IPS-18a (cell line): ENCODE measurements around the gene GRK6.

Source experiments
- H3K27ac ChIP-seq: one replicate; pipeline ENCODE4 v1.5.1; 2013; ENCODE audit warnings: low read length
- H3K27me3 ChIP-seq: one replicate; pipeline ENCODE4 v1.6.1; 2013; ENCODE audit warnings: mild to moderate bottlenecking, low read length; ENCODE audit not compliant: control insufficient read depth, insufficient read depth
- H3K36me3 ChIP-seq: one replicate; pipeline ENCODE4 v1.6.1; 2013; ENCODE audit warnings: low read depth, low read length; ENCODE audit not compliant: control insufficient read depth
- H3K4me1 ChIP-seq: one replicate; pipeline ENCODE4 v1.6.1; 2013; ENCODE audit warnings: low read depth, low read length; ENCODE audit not compliant: control insufficient read depth
- H3K4me3 ChIP-seq: one replicate; pipeline ENCODE4 v1.5.1; 2013; ENCODE audit warnings: low read length
- H3K9ac ChIP-seq: one replicate; pipeline ENCODE4 v1.6.1; 2013; ENCODE audit warnings: mild to moderate bottlenecking, low read length, moderate library complexity
- H3K9me3 ChIP-seq: one replicate; pipeline ENCODE4 v1.6.1; 2013; ENCODE audit warnings: low read depth, low read length; ENCODE audit not compliant: control insufficient read depth

GRK6 gene

DNA sequence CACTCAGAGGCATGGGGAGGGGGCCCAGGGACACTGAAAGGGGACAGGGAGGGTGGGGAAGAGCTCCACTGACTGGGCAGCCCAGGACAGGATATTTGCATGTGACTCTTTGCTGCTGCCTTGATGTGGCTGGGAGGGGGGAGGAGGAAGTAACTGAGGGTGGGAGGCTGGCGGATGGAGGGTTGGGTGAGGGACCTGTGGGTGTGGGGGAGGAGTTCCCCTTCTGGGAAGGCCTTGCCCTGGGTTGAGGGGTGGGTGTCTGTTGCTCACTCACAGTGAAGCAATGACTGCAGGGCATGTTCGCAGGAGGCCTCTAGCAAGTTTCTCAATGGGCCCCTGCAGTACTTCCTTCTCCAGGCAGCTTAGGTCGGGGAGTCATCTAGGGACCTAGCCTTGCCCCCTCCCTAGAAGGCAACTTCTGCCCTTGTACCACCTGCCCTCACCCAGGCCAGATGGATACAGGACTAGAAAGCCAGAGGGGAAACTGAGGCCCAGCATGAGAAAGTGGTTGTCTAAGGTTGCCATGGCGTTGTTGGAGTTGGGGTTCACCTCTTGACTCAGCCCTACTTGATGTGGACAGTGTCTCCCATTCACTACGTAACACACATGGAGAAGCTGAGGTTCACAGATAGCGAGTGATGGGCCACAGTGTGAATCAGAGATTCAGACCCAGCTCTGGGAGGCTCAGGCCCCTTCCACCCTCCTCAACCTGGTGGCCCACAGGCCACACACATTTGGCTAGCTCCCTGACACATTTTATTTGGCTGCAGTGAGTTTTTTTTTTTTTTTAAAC lies 3.0 kb downstream of the GRK6 start:
- Histone ChIP-seq H3K36me3 (peaks cover 21% of the 10 kb centered on the region), H3K27ac (no peak overlapping the region), H3K4me3 (no peak overlapping the region), H3K9me3 (no peaks in the 10 kb centered on the region), H3K9ac (no peak overlapping the region), H3K4me1 (peaks cover 12% of the 10 kb centered on the region), H3K27me3 (no peaks in the 10 kb centered on the region)

DNA sequence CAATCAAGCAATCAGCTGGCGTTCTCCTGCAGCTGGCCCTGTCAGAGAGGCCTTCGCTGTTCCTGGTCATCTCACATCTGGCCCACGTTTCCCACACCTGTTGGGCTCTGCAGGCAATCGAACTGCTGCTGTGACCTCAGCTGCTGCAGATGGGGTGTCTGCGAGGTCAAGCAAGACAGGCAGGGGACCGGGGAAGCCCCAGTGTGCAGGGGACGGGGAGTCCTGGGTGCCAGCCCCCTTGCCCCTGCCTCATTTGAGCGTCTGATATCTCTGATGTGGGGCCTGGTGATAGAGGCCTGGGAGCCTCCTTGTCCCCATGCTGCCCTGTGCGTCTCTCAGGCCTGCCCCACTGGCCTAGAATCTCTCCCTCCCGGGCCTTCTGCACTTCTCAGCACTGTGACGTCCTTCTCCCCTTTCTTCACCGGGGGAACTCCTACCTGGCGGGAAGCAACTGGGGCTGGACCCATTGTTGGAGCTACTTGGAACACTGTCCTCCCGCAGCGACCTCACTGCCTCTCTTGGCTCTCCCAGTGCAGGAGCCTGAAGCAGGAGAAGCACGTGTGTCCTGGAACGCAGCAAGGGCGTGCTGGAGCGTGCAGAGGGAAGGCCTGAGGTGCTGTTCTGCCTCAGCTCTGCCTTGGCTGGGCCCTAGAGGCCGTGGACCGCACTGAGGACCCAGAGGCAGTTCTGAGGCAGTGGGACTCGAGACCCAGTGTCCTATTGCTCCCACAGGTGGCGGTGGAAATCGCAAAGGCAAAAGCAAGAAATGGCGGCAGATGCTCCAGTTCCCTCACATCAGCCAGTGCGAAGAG lies 3.9 kb downstream of the GRK6 start:
- Histone ChIP-seq H3K36me3 (peaks cover 28% of the 10 kb centered on the region), H3K27me3 (no peaks in the 10 kb centered on the region), H3K27ac (no peak overlapping the region), H3K9me3 (no peaks in the 10 kb centered on the region), H3K4me3 (no peak overlapping the region), H3K4me1 (peaks cover 12% of the 10 kb centered on the region), H3K9ac (no peak overlapping the region)

DNA sequence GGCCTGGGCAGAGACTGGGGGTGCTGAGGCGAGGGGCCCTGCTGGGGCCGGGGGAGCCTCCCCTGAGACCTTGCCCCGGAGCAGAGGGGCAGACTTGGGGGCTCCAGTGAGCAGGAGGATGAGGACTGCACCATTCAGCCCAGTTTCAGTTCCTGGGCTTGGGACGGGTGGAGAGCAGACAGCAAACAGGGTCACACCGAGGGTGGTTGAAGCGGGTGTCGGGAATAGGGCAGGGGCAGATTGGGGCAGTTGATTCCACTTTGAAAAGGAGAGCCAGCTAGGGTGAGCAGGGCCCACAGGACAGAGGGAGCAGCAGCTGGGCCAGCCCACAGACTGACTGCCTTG lies 4.5 kb downstream of the GRK6 start:
- H3K27ac ChIP-seq = no peak overlapping the region
- H3K9ac ChIP-seq = no peak overlapping the region
- peaks cover 31% of the 10 kb centered on the region for H3K36me3 ChIP-seq

DNA sequence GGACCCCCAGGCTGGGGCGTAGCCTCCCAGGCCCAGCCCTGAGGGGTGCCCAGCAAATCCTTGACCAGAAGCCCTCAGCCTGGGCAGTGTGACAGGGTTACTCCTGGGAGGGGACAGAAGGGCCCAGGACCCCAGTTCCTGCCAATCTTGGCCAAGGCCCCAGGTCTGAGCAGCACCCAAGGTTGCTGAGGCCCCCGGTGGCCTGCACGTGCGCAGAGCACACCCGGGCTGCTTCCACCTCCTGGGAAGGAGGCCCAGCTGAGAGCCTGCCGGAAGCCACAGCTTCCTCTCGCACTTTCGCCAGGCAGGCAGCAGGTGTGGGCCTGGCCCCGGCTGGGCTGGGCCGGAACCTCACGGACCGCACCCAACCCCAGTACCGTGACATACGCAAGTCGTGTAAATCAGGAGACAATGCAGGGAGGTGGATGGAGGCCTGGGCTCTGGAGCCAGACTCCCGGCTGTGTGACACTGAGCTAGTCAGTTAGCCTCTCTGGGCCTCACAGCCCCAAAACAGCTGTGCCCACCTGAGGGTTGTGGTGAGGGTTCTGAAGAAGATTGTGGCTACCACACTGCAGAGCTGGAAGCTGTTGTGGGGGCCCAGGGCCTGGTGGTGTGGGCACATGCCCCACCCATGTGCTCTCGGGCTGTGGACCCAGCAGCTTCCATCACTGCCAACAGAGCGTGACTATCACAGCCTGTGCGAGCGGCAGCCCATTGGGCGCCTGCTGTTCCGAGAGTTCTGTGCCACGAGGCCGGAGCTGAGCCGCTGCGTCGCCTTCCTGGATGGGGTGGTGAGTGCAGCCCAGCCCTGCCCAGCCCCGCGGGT lies 5.1 kb downstream of the GRK6 start:
- Histone ChIP-seq H3K4me3 (no peak overlapping the region), H3K4me1 (peaks cover 9% of the 10 kb centered on the region), H3K9ac (no peak overlapping the region), H3K27me3 (no peaks in the 10 kb centered on the region), H3K36me3 (peaks cover 31% of the 10 kb centered on the region), H3K9me3 (no peaks in the 10 kb centered on the region), H3K27ac (no peak overlapping the region)

More for the DNA sequence above, 4.5 kb downstream of the GRK6 start:
- no peaks in the 10 kb centered on the region for H3K9me3 ChIP-seq
- H3K4me1 ChIP-seq = peaks cover 9% of the 10 kb centered on the region
- H3K27me3 ChIP-seq = no peaks in the 10 kb centered on the region
- no peak overlapping the region for H3K4me3 ChIP-seq

DNA sequence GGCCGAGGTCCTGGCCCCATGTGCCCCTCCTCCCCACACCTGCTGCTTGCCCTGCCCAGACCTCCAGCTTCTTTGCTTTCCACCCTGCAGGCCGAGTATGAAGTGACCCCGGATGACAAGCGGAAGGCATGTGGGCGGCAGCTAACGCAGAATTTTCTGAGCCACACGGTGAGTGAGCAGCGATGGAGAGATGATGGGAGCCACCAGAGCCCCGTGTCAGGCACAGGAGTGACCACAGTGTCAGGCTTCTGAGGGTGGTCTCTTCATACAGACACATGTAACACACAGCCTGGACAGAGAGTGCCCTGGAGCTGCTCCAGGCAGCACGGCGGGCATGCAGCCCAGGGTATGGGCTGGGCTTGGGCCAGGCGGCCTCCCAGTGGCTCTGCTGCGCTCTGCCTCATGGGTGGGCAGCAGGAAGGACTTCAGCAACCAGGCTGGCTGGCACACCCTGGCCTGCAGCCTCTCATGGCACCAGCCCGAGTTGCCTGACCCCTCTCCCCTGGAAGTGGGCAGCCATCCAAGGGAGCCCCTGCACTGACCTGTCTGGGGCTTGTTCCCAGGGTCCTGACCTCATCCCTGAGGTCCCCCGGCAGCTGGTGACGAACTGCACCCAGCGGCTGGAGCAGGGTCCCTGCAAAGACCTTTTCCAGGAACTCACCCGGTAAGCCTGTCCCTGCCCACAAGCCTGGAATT lies 5.8 kb downstream of the GRK6 start:
- peaks cover 34% of the 10 kb centered on the region for H3K36me3 ChIP-seq
- H3K9me3 ChIP-seq = no peaks in the 10 kb centered on the region
- no peaks in the 10 kb centered on the region for H3K27me3 ChIP-seq
- H3K4me1 ChIP-seq = peaks cover 5% of the 10 kb centered on the region
- no peak overlapping the region for H3K4me3 ChIP-seq
- no peak overlapping the region for H3K9ac ChIP-seq
- no peak overlapping the region for H3K27ac ChIP-seq

DNA sequence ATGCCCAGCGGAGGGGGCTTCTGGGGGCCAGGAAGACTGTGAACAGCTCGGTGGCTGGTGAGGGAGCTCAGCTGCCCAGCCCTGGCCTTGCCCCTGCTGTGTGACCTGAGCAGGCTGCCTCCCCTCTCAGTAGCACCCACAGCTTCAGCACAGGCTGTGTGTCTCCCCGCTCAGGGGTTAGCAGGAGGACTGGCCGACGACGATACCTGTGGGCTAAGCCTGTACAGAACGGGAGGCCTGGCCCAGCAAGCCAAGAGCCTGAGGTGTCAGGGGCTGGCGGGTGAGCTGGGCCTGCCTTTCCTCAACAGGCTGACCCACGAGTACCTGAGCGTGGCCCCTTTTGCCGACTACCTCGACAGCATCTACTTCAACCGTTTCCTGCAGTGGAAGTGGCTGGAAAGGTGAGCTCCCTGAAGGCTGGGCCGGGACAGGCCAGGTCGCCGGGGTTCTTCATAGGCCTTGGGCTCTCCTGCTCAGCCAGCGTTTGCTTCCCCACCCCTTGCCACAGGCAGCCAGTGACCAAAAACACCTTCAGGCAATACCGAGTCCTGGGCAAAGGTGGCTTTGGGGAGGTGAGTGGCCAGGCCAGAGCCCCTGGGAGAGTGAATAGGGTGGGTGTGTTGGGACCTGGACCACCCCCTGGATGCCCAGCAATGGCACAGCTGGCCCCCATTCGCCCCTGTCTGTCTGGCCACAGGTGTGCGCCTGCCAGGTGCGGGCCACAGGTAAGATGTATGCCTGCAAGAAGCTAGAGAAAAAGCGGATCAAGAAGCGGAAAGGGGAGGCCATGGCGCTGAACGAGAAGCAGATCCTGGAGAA lies 6.6 kb downstream of the GRK6 start:
- Histone ChIP-seq H3K4me3 (no peak overlapping the region), H3K9ac (no peak overlapping the region), H3K27ac (no peak overlapping the region), H3K27me3 (no peaks in the 10 kb centered on the region), H3K9me3 (no peaks in the 10 kb centered on the region), H3K36me3 (peaks cover 34% of the 10 kb centered on the region), H3K4me1 (no peaks in the 10 kb centered on the region)

DNA sequence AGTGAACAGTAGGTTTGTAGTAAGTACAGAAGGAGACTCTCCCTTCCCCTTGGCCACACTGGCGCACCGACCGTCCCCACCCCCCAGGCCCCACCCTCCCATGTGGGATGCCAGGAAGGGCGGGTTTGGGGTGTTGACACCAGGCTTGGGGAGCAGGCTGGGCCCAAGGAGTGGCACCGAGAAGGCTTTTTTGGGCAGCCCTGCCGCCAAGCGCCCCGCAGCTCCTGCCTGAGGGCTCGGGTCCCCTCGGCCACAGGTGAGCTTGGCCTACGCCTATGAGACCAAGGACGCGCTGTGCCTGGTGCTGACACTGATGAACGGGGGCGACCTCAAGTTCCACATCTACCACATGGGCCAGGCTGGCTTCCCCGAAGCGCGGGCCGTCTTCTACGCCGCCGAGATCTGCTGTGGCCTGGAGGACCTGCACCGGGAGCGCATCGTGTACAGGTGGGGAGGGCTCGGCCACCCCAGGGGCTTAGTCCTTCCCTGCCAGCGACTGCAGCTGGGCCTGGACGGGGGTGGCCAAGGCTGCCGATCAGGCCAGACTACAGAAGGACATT lies 7.3 kb downstream of the GRK6 start:
- Histone ChIP-seq H3K9me3 (no peaks in the 10 kb centered on the region), H3K27me3 (no peaks in the 10 kb centered on the region), H3K9ac (no peak overlapping the region), H3K4me3 (no peak overlapping the region), H3K27ac (no peak overlapping the region), H3K36me3 (peaks cover 34% of the 10 kb centered on the region), H3K4me1 (no peaks in the 10 kb centered on the region)

DNA sequence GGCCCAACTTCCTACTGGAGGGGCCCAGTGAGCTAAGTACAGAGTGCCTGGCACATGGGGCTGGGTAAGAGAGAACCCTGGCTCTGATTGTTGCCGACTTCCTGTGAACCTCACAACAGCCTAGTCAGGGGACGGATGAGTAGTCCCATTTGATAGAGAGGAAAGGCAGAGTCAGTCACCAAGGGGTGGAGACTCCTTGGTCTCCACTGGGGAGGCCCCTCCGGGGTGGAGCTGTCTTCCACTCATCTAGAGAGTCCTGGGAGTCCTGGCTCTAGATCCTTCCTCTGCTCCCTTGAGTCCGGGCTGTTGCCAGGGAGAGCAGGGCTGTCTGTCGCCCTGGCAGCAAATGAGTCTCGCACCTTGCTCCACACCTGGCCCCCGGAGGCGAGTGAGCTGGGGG lies 8.0 kb downstream of the GRK6 start:
- no peaks in the 10 kb centered on the region for H3K9me3 ChIP-seq
- H3K27ac ChIP-seq = no peak overlapping the region
- H3K9ac ChIP-seq = no peak overlapping the region
- H3K36me3 ChIP-seq = peaks cover 34% of the 10 kb centered on the region
- no peaks in the 10 kb centered on the region for H3K4me1 ChIP-seq
- no peaks in the 10 kb centered on the region for H3K27me3 ChIP-seq
- no peak overlapping the region for H3K4me3 ChIP-seq

DNA sequence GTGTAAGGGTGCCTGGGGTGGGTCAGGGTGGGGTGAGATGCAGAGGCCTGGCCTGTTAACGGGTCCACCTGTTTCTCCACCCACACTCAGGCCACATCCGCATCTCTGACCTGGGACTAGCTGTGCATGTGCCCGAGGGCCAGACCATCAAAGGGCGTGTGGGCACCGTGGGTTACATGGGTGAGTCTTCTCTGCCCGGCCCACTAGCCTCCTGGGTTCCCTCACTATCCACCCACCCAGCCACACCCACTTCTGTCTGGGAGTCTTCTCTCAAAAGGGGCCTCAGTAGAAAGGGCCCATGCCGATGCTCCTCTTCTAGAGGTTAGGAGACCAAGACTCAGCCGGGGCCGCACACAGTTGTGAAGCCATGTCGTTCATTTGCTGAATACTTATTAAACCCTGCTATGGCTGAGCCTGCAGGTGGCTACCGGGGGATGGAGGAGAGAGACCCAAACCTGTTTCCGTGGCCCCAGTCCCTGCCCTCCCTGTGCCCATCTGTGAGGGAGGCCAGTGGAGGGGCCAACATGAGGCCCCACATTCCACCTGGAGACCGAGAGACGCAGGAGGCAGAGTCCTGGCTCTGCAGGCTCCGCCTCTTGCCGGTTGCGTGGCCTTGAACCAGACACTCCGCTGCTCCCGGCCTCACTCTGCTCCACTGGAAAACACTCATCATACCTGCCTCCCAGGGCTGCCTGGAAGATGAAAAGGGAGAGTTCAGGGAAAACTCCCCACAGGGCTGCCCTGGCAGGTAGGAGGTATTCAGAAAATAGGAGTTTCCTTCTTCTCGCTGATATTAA lies 8.7 kb downstream of the GRK6 start:
- no peaks in the 10 kb centered on the region for H3K9me3 ChIP-seq
- H3K27me3 ChIP-seq = no peaks in the 10 kb centered on the region
- no peak overlapping the region for H3K27ac ChIP-seq
- peaks cover 34% of the 10 kb centered on the region for H3K36me3 ChIP-seq
- peaks cover 3% of the 10 kb centered on the region for H3K4me1 ChIP-seq
- H3K9ac ChIP-seq = no peak overlapping the region
- no peak overlapping the region for H3K4me3 ChIP-seq
